Adrenal gland (tissue), 5 donors: Measurements from ENCODE around the gene SEC22C.

Experiments used
- POLR2A ChIP-seq, 2 donors: fragments of 450-650 bp; IDR thresholded peaks; one replicate each; pipeline ENCODE4 v1.6.1; 2017; ENCODE audit warnings: antibody characterized with exemption in 2 of 2, mild to moderate bottlenecking in 2 of 2, moderate library complexity in 1 of 2
- TF ChIP-seq, protein P1 (sequence below), 6 experiments: fragments of 450-650 bp in 4 of 6; fragments of 200-600 bp in 2 of 6; sonication (generic) in 1 of 6; IDR thresholded peaks; 1 replicate in 5 of 6; 2 replicates in 1 of 6; pipeline versions ENCODE4 v1.5.1 to v1.8.0; 2016 to 2021; ENCODE audit warnings: antibody characterized with exemption in 6 of 6, mild to moderate bottlenecking in 2 of 6, moderate library complexity in 1 of 6
- donor health status: DM: no; HTN: no; CAD: no.

DNA sequence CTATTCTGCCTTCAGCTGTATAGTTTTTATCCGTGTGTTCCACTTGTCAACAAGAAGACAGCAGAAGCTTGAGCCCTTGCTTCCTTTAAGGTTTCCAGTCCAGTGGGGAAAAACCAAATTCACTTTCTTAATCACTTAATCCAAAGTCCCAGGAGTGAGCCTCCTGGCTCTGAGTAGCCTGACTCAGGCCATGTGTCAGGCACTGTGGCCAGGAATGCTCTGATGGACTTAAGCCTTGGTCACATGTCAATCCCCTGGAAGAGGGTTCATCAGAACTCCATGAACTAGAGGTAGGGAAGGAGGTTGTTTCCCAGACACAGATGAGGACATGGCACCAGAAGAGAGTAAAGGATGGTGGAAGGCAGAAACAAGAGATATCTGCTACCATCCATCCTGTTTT lies 70.6 kb downstream of the SEC22C start:
- TF ChIP-seq, protein P1, sequence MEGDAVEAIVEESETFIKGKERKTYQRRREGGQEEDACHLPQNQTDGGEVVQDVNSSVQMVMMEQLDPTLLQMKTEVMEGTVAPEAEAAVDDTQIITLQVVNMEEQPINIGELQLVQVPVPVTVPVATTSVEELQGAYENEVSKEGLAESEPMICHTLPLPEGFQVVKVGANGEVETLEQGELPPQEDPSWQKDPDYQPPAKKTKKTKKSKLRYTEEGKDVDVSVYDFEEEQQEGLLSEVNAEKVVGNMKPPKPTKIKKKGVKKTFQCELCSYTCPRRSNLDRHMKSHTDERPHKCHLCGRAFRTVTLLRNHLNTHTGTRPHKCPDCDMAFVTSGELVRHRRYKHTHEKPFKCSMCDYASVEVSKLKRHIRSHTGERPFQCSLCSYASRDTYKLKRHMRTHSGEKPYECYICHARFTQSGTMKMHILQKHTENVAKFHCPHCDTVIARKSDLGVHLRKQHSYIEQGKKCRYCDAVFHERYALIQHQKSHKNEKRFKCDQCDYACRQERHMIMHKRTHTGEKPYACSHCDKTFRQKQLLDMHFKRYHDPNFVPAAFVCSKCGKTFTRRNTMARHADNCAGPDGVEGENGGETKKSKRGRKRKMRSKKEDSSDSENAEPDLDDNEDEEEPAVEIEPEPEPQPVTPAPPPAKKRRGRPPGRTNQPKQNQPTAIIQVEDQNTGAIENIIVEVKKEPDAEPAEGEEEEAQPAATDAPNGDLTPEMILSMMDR (IDR thresholded peaks at IDR 0.05): no peak
- no peak for TF ChIP-seq POLR2A (IDR thresholded peaks at IDR 0.05)
